GM18526 (cell line): ENCODE measurements around the gene AGTR1.

Experiments
- POLR2A ChIP-seq: IDR thresholded peaks from 3 replicates; pipeline ENCODE4 v1.6.1; 2011; ENCODE audit not compliant: insufficient read length; ENCODE audit errors: extremely low read depth

The AGTR1 gene

GRCh38 chr3:148697306-148698189 is at the start of gene AGTR1:
TSS of gene AGTR1 (plus strand) at chr3:148697903. CDS start at chr3:148741036, 43,133 bp downstream.
- no peak for TF ChIP-seq POLR2A

GRCh38 chr3:148648685-148649352 is 48.9 kb upstream of the AGTR1 start:
- TF ChIP-seq POLR2A = no peak

- TF ChIP-seq POLR2A = no peak
Observed at GRCh38 chr3:148651549-148651948, 46.2 kb upstream of the AGTR1 start.

- TF ChIP-seq POLR2A = no peak
Observed at GRCh38 chr3:148654433-148654832, 43.3 kb upstream of the AGTR1 start.

- no peak for TF ChIP-seq POLR2A
Observed at GRCh38 chr3:148657470-148657869, 40.2 kb upstream of the AGTR1 start.

- TF ChIP-seq POLR2A = no peak
Observed at GRCh38 chr3:148659512-148659911, 38.2 kb upstream of the AGTR1 start.

GRCh38 chr3:148680289-148680688 is 17.4 kb upstream of the AGTR1 start:
- no peak for TF ChIP-seq POLR2A

GRCh38 chr3:148681080-148681479 is 16.6 kb upstream of the AGTR1 start:
- TF ChIP-seq POLR2A = no peak

- TF ChIP-seq POLR2A = no peak
Observed at GRCh38 chr3:148682997-148683396, 14.7 kb upstream of the AGTR1 start.

- no peak for TF ChIP-seq POLR2A
Observed at GRCh38 chr3:148694116-148694515, 3.6 kb upstream of the AGTR1 start.

GRCh38 chr3:148698190-148698810 is 597 bp downstream of the AGTR1 start:
- no peak for TF ChIP-seq POLR2A

GRCh38 chr3:148705314-148705713 is 7.6 kb downstream of the AGTR1 start:
- TF ChIP-seq POLR2A = no peak

GRCh38 chr3:148707601-148708380 is 10.1 kb downstream of the AGTR1 start:
- no peak for TF ChIP-seq POLR2A

- TF ChIP-seq POLR2A = no peak
Observed at GRCh38 chr3:148708409-148708808, 10.7 kb downstream of the AGTR1 start.
